Measurements from ENCODE around the gene YEATS2. TPM values are rescaled to one million over a fixed set of nuclear protein-coding genes. Genes with fewer than 3 reads are reported as not detected.
A peak's percentile ranks its signal among the peaks of the same experiment; 100 is the strongest.
"Not testable (repeated sequence)": the region's sequence is repeated elsewhere in the genome, so short reads cannot be mapped to it uniquely, and the experiment has no call there.

YEATS2 gene
- total and polyA plus RNA-seq, 3 experiments from 2014 or later: 5.7 to 31.6 (median 30.5) TPM

GRCh38 chr3:183779896-183780465 lies 82.4 kb downstream of the YEATS2 start:
- H3K27me3 Mint-ChIP-seq: no peaks in the 10 kb centered on the region
- H3K27ac ChIP-seq (ENCODE audit: low read depth, low read length): no peak overlapping the region
- no peaks in the 10 kb centered on the region for H3K9me3 ChIP-seq (ENCODE audit: low read length)
- ChIA-PET CTCF (interaction anchor here (1.1 kb wide), 1 partner anchor 300 kb away, joined by 3 read pairs; no protein-coding TSS in a partner anchor), POLR2A (no interaction called here)
- H3K27ac Mint-ChIP-seq: no peak overlapping the region
- H3K4me3 Mint-ChIP-seq: no peak overlapping the region
- peaks cover 14% of the 10 kb centered on the region for H3K36me3 ChIP-seq (ENCODE audit: insufficient read depth, low read length)
- no peaks in the 10 kb centered on the region for H3K27me3 ChIP-seq (ENCODE audit: insufficient read depth, low read length, poor library complexity, severe bottlenecking)
- no peak overlapping the region for H3K4me3 ChIP-seq (ENCODE audit: low read length)
- H3K4me1 Mint-ChIP-seq: no peaks in the 10 kb centered on the region
- no peaks in the 10 kb centered on the region for H3K4me1 ChIP-seq (ENCODE audit: insufficient read depth, low read length)
- no peak for DNase-seq
- no peaks in the 10 kb centered on the region for H3K9me3 Mint-ChIP-seq
- H3K36me3 Mint-ChIP-seq: peaks cover 19 to 82% (median 28%) of the 10 kb centered on the region in 3 donors

- H3K9me3 ChIP-seq (ENCODE audit: low read length): no peaks in the 10 kb centered on the region
- ChIA-PET CTCF (no interaction called here), POLR2A (no interaction called here)
- H3K36me3 Mint-ChIP-seq: peaks cover 18 to 81% (median 30%) of the 10 kb centered on the region in 3 donors
- H3K36me3 ChIP-seq (ENCODE audit: insufficient read depth, low read length): peaks cover 16% of the 10 kb centered on the region
- no peak overlapping the region for H3K4me3 Mint-ChIP-seq
- DNase-seq: no peak
- peak overlapping the region in 1 of 8 donors; percentile 22 for H3K27ac Mint-ChIP-seq
- H3K4me1 Mint-ChIP-seq: no peaks in the 10 kb centered on the region
- H3K4me1 ChIP-seq (ENCODE audit: insufficient read depth, low read length): no peaks in the 10 kb centered on the region
- no peaks in the 10 kb centered on the region for H3K9me3 Mint-ChIP-seq
- H3K27me3 ChIP-seq (ENCODE audit: insufficient read depth, low read length, poor library complexity, severe bottlenecking): no peaks in the 10 kb centered on the region
- no peaks in the 10 kb centered on the region for H3K27me3 Mint-ChIP-seq
- no peak overlapping the region for H3K27ac ChIP-seq (ENCODE audit: low read depth, low read length)
- no peak overlapping the region for H3K4me3 ChIP-seq (ENCODE audit: low read length)
Observed at GRCh38 chr3:183781246-183781645, 83.6 kb downstream of the YEATS2 start.

- H3K27ac ChIP-seq (ENCODE audit: low read depth, low read length): no peak overlapping the region
- Mint-ChIP-seq H3K4me3 (no peak overlapping the region), H3K9me3 (no peaks in the 10 kb centered on the region), H3K36me3 (peaks cover 14 to 79% (median 32%) of the 10 kb centered on the region in 3 donors), H3K27me3 (no peaks in the 10 kb centered on the region), H3K4me1 (no peaks in the 10 kb centered on the region), H3K27ac (peak overlapping the region in 1 of 8 donors; percentile 12)
- ChIA-PET CTCF (no interaction called here), POLR2A (no interaction called here)
- no peaks in the 10 kb centered on the region for H3K4me1 ChIP-seq (ENCODE audit: insufficient read depth, low read length)
- H3K27me3 ChIP-seq (ENCODE audit: insufficient read depth, low read length, poor library complexity, severe bottlenecking): no peaks in the 10 kb centered on the region
- no peak for DNase-seq
- H3K4me3 ChIP-seq (ENCODE audit: low read length): no peak overlapping the region
- H3K9me3 ChIP-seq (ENCODE audit: low read length): no peaks in the 10 kb centered on the region
- peaks cover 22% of the 10 kb centered on the region for H3K36me3 ChIP-seq (ENCODE audit: insufficient read depth, low read length)
Observed at GRCh38 chr3:183782576-183783276, 85.1 kb downstream of the YEATS2 start.

- CTCF ChIA-PET: interaction anchor here (0.7 kb wide), 1 partner anchor 250 kb away, joined by 4 read pairs; no protein-coding TSS in a partner anchor
- H3K4me3 Mint-ChIP-seq; DNase-seq; H3K27me3 ChIP-seq (ENCODE audit: insufficient read depth, low read length, poor library complexity, severe bottlenecking); H3K9me3 ChIP-seq (ENCODE audit: low read length); H3K9me3 Mint-ChIP-seq; H3K27ac ChIP-seq (ENCODE audit: low read depth, low read length); H3K27me3 Mint-ChIP-seq; POLR2A ChIA-PET; H3K4me1 ChIP-seq (ENCODE audit: insufficient read depth, low read length); H3K4me3 ChIP-seq (ENCODE audit: low read length): not testable (repeated sequence)
- Mint-ChIP-seq H3K27ac (peak overlapping the region in 1 of 8 donors; percentile 7), H3K36me3 (peaks cover 14 to 75% (median 29%) of the 10 kb centered on the region in 3 donors), H3K4me1 (peaks cover 0 to 13% (median 4%) of the 10 kb centered on the region in 3 donors)
- peaks cover 17% of the 10 kb centered on the region for H3K36me3 ChIP-seq (ENCODE audit: insufficient read depth, low read length)
Observed at GRCh38 chr3:183784503-183784902, 86.9 kb downstream of the YEATS2 start.

GRCh38 chr3:183789826-183790225 lies 92.2 kb downstream of the YEATS2 start:
- CTCF ChIA-PET: no interaction called here
- no peak overlapping the region for H3K4me3 ChIP-seq (ENCODE audit: low read length)
- POLR2A ChIA-PET: interaction anchor here (1.0 kb wide), 1 partner anchor 26 kb away, joined by 3 read pairs; no protein-coding TSS in a partner anchor
- no peak overlapping the region for H3K27ac ChIP-seq (ENCODE audit: low read depth, low read length)
- peak overlapping the region in 6 of 8 donors; percentile 32 to 79 (median 43) for H3K27ac Mint-ChIP-seq
- peaks cover 22% of the 10 kb centered on the region for H3K36me3 ChIP-seq (ENCODE audit: insufficient read depth, low read length)
- no peaks in the 10 kb centered on the region for H3K27me3 Mint-ChIP-seq
- H3K9me3 Mint-ChIP-seq: no peaks in the 10 kb centered on the region
- peaks cover 11 to 75% (median 49%) of the 10 kb centered on the region in 3 donors for H3K36me3 Mint-ChIP-seq
- H3K4me1 ChIP-seq (ENCODE audit: insufficient read depth, low read length): no peaks in the 10 kb centered on the region
- no peaks in the 10 kb centered on the region for H3K27me3 ChIP-seq (ENCODE audit: insufficient read depth, low read length, poor library complexity, severe bottlenecking)
- H3K4me1 Mint-ChIP-seq: peaks cover 3 to 19% (median 4%) of the 10 kb centered on the region in 3 donors
- no peaks in the 10 kb centered on the region for H3K9me3 ChIP-seq (ENCODE audit: low read length)
- H3K4me3 Mint-ChIP-seq: no peak overlapping the region
- no peak for DNase-seq

GRCh38 chr3:183790700-183791099 lies 93.1 kb downstream of the YEATS2 start:
- H3K9me3 Mint-ChIP-seq: no peaks in the 10 kb centered on the region
- H3K4me1 ChIP-seq (ENCODE audit: insufficient read depth, low read length): no peaks in the 10 kb centered on the region
- H3K27me3 Mint-ChIP-seq: no peaks in the 10 kb centered on the region
- H3K36me3 Mint-ChIP-seq: peaks cover 11 to 71% (median 47%) of the 10 kb centered on the region in 3 donors
- H3K27ac Mint-ChIP-seq: no peak overlapping the region
- H3K9me3 ChIP-seq (ENCODE audit: low read length): no peaks in the 10 kb centered on the region
- peaks cover 3 to 19% (median 4%) of the 10 kb centered on the region in 3 donors for H3K4me1 Mint-ChIP-seq
- no peak overlapping the region for H3K4me3 ChIP-seq (ENCODE audit: low read length)
- DNase-seq: no peak
- ChIA-PET POLR2A (no interaction called here), CTCF (no interaction called here)
- no peak overlapping the region for H3K27ac ChIP-seq (ENCODE audit: low read depth, low read length)
- H3K36me3 ChIP-seq (ENCODE audit: insufficient read depth, low read length): peaks cover 21% of the 10 kb centered on the region
- no peak overlapping the region for H3K4me3 Mint-ChIP-seq
- no peaks in the 10 kb centered on the region for H3K27me3 ChIP-seq (ENCODE audit: insufficient read depth, low read length, poor library complexity, severe bottlenecking)

- POLR2A ChIA-PET: no interaction called here
- H3K36me3 ChIP-seq (ENCODE audit: insufficient read depth, low read length): peaks cover 11% of the 10 kb centered on the region
- H3K9me3 ChIP-seq (ENCODE audit: low read length): no peaks in the 10 kb centered on the region
Observed at GRCh38 chr3:183792976-183793375, 95.4 kb downstream of the YEATS2 start.

GRCh38 chr3:183794452-183794851 lies 96.9 kb downstream of the YEATS2 start:
- Mint-ChIP-seq H3K4me3 (no peak overlapping the region), H3K27ac (no peak overlapping the region), H3K9me3 (no peaks in the 10 kb centered on the region), H3K36me3 (peaks cover 4 to 67% (median 40%) of the 10 kb centered on the region in 3 donors), H3K27me3 (no peaks in the 10 kb centered on the region), H3K4me1 (peaks cover 0 to 6% (median 3%) of the 10 kb centered on the region in 3 donors)
- ChIA-PET POLR2A (no interaction called here), CTCF (interaction anchor here (0.9 kb wide), 1 partner anchor 49 kb away, joined by 3 read pairs; no protein-coding TSS in a partner anchor)
- Histone ChIP-seq H3K4me1 (ENCODE audit: insufficient read depth, low read length) (no peaks in the 10 kb centered on the region), H3K9me3 (ENCODE audit: low read length) (no peaks in the 10 kb centered on the region), H3K36me3 (ENCODE audit: insufficient read depth, low read length) (peaks cover 20% of the 10 kb centered on the region), H3K4me3 (ENCODE audit: low read length) (no peak overlapping the region), H3K27ac (ENCODE audit: low read depth, low read length) (no peak overlapping the region), H3K27me3 (ENCODE audit: insufficient read depth, low read length, poor library complexity, severe bottlenecking) (no peaks in the 10 kb centered on the region)
- DNase-seq: no peak

More at GRCh38 chr3:183792976-183793375, 95.4 kb downstream of the YEATS2 start:
- Histone ChIP-seq H3K4me1 (ENCODE audit: insufficient read depth, low read length) (no peaks in the 10 kb centered on the region), H3K27me3 (ENCODE audit: insufficient read depth, low read length, poor library complexity, severe bottlenecking) (no peaks in the 10 kb centered on the region), H3K27ac (ENCODE audit: low read depth, low read length) (no peak overlapping the region), H3K4me3 (ENCODE audit: low read length) (no peak overlapping the region)
- H3K9me3 Mint-ChIP-seq: no peaks in the 10 kb centered on the region
- no peak overlapping the region for H3K27ac Mint-ChIP-seq
- no peak for DNase-seq
- CTCF ChIA-PET: no interaction called here
- peaks cover 3 to 19% (median 4%) of the 10 kb centered on the region in 3 donors for H3K4me1 Mint-ChIP-seq
- H3K36me3 Mint-ChIP-seq: peaks cover 4 to 66% (median 39%) of the 10 kb centered on the region in 3 donors
- no peaks in the 10 kb centered on the region for H3K27me3 Mint-ChIP-seq
- H3K4me3 Mint-ChIP-seq: no peak overlapping the region

Data from CD8-positive, alpha-beta memory T cell (primary cell).